Neural cell (in vitro differentiated cells): Measurements from ENCODE around the gene HMGXB4. TPM values are rescaled to one million over a fixed set of nuclear protein-coding genes. Genes with fewer than 3 reads are reported as not detected.

Experiments used
- H2AFZ ChIP-seq: fragments of 200-600, 300-800 bp; sonication (generic), shearing (Covaris generic); 2 replicates; pipeline ENCODE4 v1.6.0; 2014; ENCODE audit warnings: low read depth, mild to moderate bottlenecking, antibody characterized with exemption, low read length, moderate library complexity
- H3F3A ChIP-seq: fragments of 200-600 bp; shearing (Covaris generic); 2 replicates; pipeline ENCODE4 v1.6.1; 2016; ENCODE audit warnings: mild to moderate bottlenecking, moderate library complexity, mixed read lengths, antibody characterized with exemption, low read length; ENCODE audit not compliant: insufficient read depth, poor library complexity, severe bottlenecking
- H3K27ac ChIP-seq: fragments of 200-600, 300-800 bp; sonication (generic), shearing (Covaris generic); 2 replicates; pipeline ENCODE4 v1.5.1; 2014; ENCODE audit warnings: mild to moderate bottlenecking, low read length, moderate library complexity
- H3K27me3 ChIP-seq: fragments of 300-800, 200-600 bp; sonication (generic), shearing (Covaris generic); 2 replicates; pipeline ENCODE4 v1.6.0; 2014; ENCODE audit warnings: mild to moderate bottlenecking, low read depth, low read length, moderate library complexity; ENCODE audit not compliant: insufficient read depth
- H3K36me3 ChIP-seq: fragments of 300-800, 200-600 bp; sonication (generic), shearing (Covaris generic); 2 replicates; pipeline ENCODE4 v1.5.1; 2014; ENCODE audit warnings: mild to moderate bottlenecking, antibody characterized with exemption, low read length, moderate library complexity; ENCODE audit not compliant: insufficient read depth
- H3K4me2 ChIP-seq: fragments of 300-800, 200-600 bp; sonication (generic), shearing (Covaris generic); 2 replicates; pipeline ENCODE4 v1.6.0; 2014; ENCODE audit warnings: mild to moderate bottlenecking, low read length
- H3K4me3 ChIP-seq: fragments of 300-800, 200-600 bp; sonication (generic), shearing (Covaris generic); 2 replicates; pipeline ENCODE4 v1.5.1; 2014; ENCODE audit warnings: mild to moderate bottlenecking, low read length, moderate library complexity
- H3K79me2 ChIP-seq: fragments of 200-600 bp; shearing (Covaris generic); replicated peaks from 2 replicates; pipeline ENCODE4 v1.6.0; 2014; ENCODE audit warnings: mild to moderate bottlenecking, low read length, moderate library complexity; ENCODE audit not compliant: insufficient read depth
- H3K9ac ChIP-seq: fragments of 300-800, 200-600 bp; sonication (generic), shearing (Covaris generic); 2 replicates; pipeline ENCODE4 v1.6.1; 2016; ENCODE audit warnings: mild to moderate bottlenecking, low read length, mixed read lengths
- H3K9me2 ChIP-seq: fragments of 200-600 bp; shearing (Covaris generic); 2 replicates; pipeline ENCODE4 v1.6.1; 2016; ENCODE audit warnings: mild to moderate bottlenecking, low read length, mixed read lengths; ENCODE audit not compliant: insufficient read depth
- H3K9me3 ChIP-seq: fragments of 200-600, 300-800 bp; sonication (generic), shearing (Covaris generic); 2 replicates; pipeline ENCODE4 v1.6.1; 2016; ENCODE audit warnings: mild to moderate bottlenecking, mixed run types, low read length, moderate library complexity, mixed read lengths
- H4K20me1 ChIP-seq: fragments of 200-600 bp; shearing (Covaris generic); 2 replicates; pipeline ENCODE4 v1.6.1; 2016; ENCODE audit warnings: mild to moderate bottlenecking, mixed run types; ENCODE audit not compliant: insufficient read depth
- CTCF ChIP-seq: fragments of 450-650 bp; IDR thresholded peaks from 2 replicates; pipeline ENCODE4 v1.5.1; 2014; ENCODE audit warnings: antibody characterized with exemption, mild to moderate bottlenecking, moderate library complexity; ENCODE audit not compliant: poor library complexity, severe bottlenecking
- EP300 ChIP-seq: fragments of 450-650 bp; conservative IDR thresholded peaks from 2 replicates; pipeline ENCODE4 v1.6.1; 2014; ENCODE audit warnings: antibody characterized with exemption, mild to moderate bottlenecking, moderate library complexity; ENCODE audit not compliant: poor library complexity, severe bottlenecking
- EZH2 ChIP-seq: fragments of 200-600, 300-800 bp; shearing (Covaris generic), sonication (generic); IDR thresholded peaks from 2 replicates; pipeline ENCODE4 v1.6.1; 2014; ENCODE audit warnings: antibody characterized with exemption, low read length, borderline replicate concordance, mild to moderate bottlenecking; ENCODE audit not compliant: insufficient read depth, poor library complexity, severe bottlenecking
- MXI1 ChIP-seq: fragments of 450-650 bp; conservative IDR thresholded peaks from 2 replicates; pipeline ENCODE4 v1.6.1; 2014; ENCODE audit warnings: antibody characterized with exemption, mild to moderate bottlenecking; ENCODE audit not compliant: poor library complexity, severe bottlenecking
- POLR2AphosphoS5 ChIP-seq: IDR thresholded peaks from 2 replicates; pipeline ENCODE4 v1.6.1; 2012
- RAD21 ChIP-seq: fragments of 450-650 bp; conservative IDR thresholded peaks from 2 replicates; pipeline ENCODE4 v1.6.1; 2014; ENCODE audit warnings: antibody characterized with exemption, mild to moderate bottlenecking, moderate library complexity
- REST ChIP-seq: IDR thresholded peaks from 2 replicates; pipeline ENCODE4 v1.6.1; 2012; ENCODE audit warnings: borderline replicate concordance
- SMC3 ChIP-seq: fragments of 450-650 bp; conservative IDR thresholded peaks from 2 replicates; pipeline ENCODE4 v1.6.1; 2014; ENCODE audit warnings: antibody characterized with exemption, mild to moderate bottlenecking, moderate library complexity; ENCODE audit not compliant: poor library complexity
- TAF1 ChIP-seq: IDR thresholded peaks from 2 replicates; pipeline ENCODE4 v1.6.1; 2012; ENCODE audit warnings: low read depth
- polyA plus RNA-seq: library from polyadenylated mRNA; depleted of rRNA; stranded (reverse); fragments of >200 nt; gene quantifications from 2 replicates; pipeline ENCODE4 v1.2.3, GENCODE V29; 2014

The HMGXB4 gene
- polyA plus RNA-seq, 1 donor from 2014 or later, result 20.0 TPM

GRCh38 chr22:35314161-35314942 is 57.1 kb downstream of the HMGXB4 start:
- no peaks in the 10 kb centered on the region for H3K9me2 ChIP-seq
- H3K9ac ChIP-seq, result no peak overlapping the region
- TF ChIP-seq RAD21, result no peak
- no peak for TF ChIP-seq CTCF
- TF ChIP-seq POLR2AphosphoS5, result no peak
- TF ChIP-seq EZH2, result no peak
- no peak for TF ChIP-seq SMC3
- TF ChIP-seq EP300, result no peak
- no peak for TF ChIP-seq MXI1
- TF ChIP-seq REST, result no peak
- TF ChIP-seq TAF1, result no peak
- H3F3A ChIP-seq, result no peaks in the 10 kb centered on the region
- H3K4me3 ChIP-seq, result no peak overlapping the region
- H3K27ac ChIP-seq, result no peak overlapping the region
- H4K20me1 ChIP-seq, result no peaks in the 10 kb centered on the region
- H3K79me2 ChIP-seq, result no peaks in the 10 kb centered on the region
- no peaks in the 10 kb centered on the region for H3K9me3 ChIP-seq
- no peak overlapping the region for H3K4me2 ChIP-seq
- H2AFZ ChIP-seq, result no peak overlapping the region
- no peaks in the 10 kb centered on the region for H3K27me3 ChIP-seq
- H3K36me3 ChIP-seq, result no peaks in the 10 kb centered on the region

GRCh38 chr22:35315141-35315854 is 58.0 kb downstream of the HMGXB4 start:
- TF ChIP-seq EP300 (no peak), MXI1 (no peak), EZH2 (no peak), SMC3 (no peak)
- Histone ChIP-seq H3K9me2 (no peaks in the 10 kb centered on the region), H3F3A (no peaks in the 10 kb centered on the region), H3K36me3 (no peaks in the 10 kb centered on the region), H3K27me3 (no peaks in the 10 kb centered on the region), H3K9ac (no peak overlapping the region), H4K20me1 (no peaks in the 10 kb centered on the region), H3K9me3 (no peaks in the 10 kb centered on the region), H3K27ac (no peak overlapping the region), H3K4me2 (no peak overlapping the region), H3K4me3 (no peak overlapping the region), H3K79me2 (no peaks in the 10 kb centered on the region), H2AFZ (no peak overlapping the region)
